Cardiac muscle cell (in vitro differentiated cells and primary cell): ENCODE data around the gene BOLA3. TPM values are rescaled to one million over a fixed set of nuclear protein-coding genes. Genes with fewer than 3 reads are reported as not detected.
"Not testable (repeated sequence)": the region's sequence is repeated elsewhere in the genome, so short reads cannot be mapped to it uniquely, and the experiment has no call there.

Experiments
- DNase-seq, 2 donors: peaks; one replicate each; pipeline versions ENCODE4 v3.0.0 to v3.0.0-alpha.2; 2010 to 2017; ENCODE audit warnings: low read depth in 1 of 2, low spot score in 1 of 2
- H3K27ac ChIP-seq: fragments of 200-600 bp; sonication (generic); 2 replicates; pipeline ENCODE4 v1.5.1; 2016
- H3K27me3 ChIP-seq: fragments of 200-600 bp; sonication (generic); 2 replicates; pipeline ENCODE4 v1.6.0; 2016; ENCODE audit warnings: control low read depth
- H3K36me3 ChIP-seq: fragments of 200-600 bp; sonication (generic); 2 replicates; pipeline ENCODE4 v1.5.1; 2016; ENCODE audit warnings: control low read depth
- H3K4me1 ChIP-seq: fragments of 200-600 bp; sonication (generic); 2 replicates; pipeline ENCODE4 v1.8.1; 2017; ENCODE audit warnings: low read depth, mild to moderate bottlenecking, mixed run types
- H3K4me3 ChIP-seq: fragments of 200-600 bp; sonication (generic); 2 replicates; pipeline ENCODE4 v1.5.1; 2016; ENCODE audit warnings: mild to moderate bottlenecking
- H3K9me3 ChIP-seq: fragments of 200-600 bp; sonication (generic); 2 replicates; pipeline ENCODE4 v1.5.1; 2017; ENCODE audit warnings: low read depth, mild to moderate bottlenecking, control low read depth
- CTCF ChIP-seq: IDR thresholded peaks from 2 replicates; pipeline ENCODE4 v1.5.1; 2012; ENCODE audit warnings: low read depth, mild to moderate bottlenecking, low read length
- polyA plus RNA-seq: library from polyadenylated mRNA; unstranded; fragments of >200 nt; fragmentation: Nextera tagmentation; extraction: Ambion mirVana; gene quantifications from 2 replicates; pipeline ENCODE4 v1.2.1, GENCODE V29; 2016
- total RNA-seq: library from RNA; depleted of rRNA; stranded (reverse); fragments of >200 nt; gene quantifications from 2 replicates; pipeline ENCODE4 v1.2.3, GENCODE V29; 2016

BOLA3 gene
- total and polyA plus RNA-seq, 2 experiments from 2014 or later = 27.0 to 124 TPM

- Histone ChIP-seq H3K27ac (no peak overlapping the region), H3K36me3 (peaks cover 6% of the 10 kb centered on the region), H3K4me3 (no peak overlapping the region), H3K9me3 (no peaks in the 10 kb centered on the region), H3K27me3 (no peaks in the 10 kb centered on the region), H3K4me1 (no peaks in the 10 kb centered on the region)
- no peak for TF ChIP-seq CTCF
- DNase-seq = no peak
These were observed 9.8 kb downstream of the BOLA3 start for GRCh38 chr2:74137651-74138599.

- TF ChIP-seq CTCF = no peak
- H3K4me1 ChIP-seq = no peaks in the 10 kb centered on the region
- no peak overlapping the region for H3K27ac ChIP-seq
- H3K36me3 ChIP-seq = peaks cover 3% of the 10 kb centered on the region
- no peak for DNase-seq
- no peak overlapping the region for H3K4me3 ChIP-seq
- H3K27me3 ChIP-seq = peaks cover 13% of the 10 kb centered on the region
- H3K9me3 ChIP-seq = no peaks in the 10 kb centered on the region
These were observed 15.8 kb downstream of the BOLA3 start for GRCh38 chr2:74131901-74132300.

DNA sequence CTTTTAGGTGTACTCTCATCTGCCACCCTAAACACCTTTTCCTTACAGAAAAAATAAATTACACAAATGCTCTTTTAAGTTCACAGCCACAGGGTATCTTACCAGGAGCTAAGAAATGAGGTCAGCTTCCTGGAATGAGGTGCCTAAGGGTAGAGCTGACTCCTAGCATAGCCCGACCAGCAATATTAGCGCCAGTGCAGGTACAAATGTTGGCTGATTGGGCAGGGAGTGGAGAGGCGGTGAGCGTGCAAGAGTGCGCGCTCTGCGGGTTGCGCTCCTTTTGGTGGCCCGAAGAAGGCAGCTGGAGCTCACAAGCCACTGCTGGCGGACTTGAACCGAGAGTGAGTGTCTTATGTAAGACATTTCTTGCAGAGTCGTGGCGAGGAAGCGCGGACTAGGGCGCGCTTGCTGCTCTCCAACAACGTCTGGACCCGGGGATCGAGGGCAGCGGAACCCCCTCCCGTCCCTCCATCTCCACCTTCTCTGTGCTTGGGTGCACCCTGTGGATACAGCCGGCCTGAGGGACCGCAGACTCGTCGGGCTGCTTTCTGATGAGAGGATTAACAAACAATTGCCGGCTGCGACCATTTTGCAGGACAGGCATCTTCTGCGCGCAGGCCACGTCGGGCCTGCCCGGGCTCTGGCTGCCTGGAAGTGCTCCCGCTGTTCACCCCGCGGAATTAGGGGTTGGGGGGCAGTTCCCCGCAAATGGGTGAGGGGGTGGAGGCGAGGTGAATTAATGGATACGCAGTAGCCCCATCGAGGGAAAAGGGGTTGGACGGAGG is 17.3 kb downstream of the BOLA3 start:
- no peak overlapping the region for H3K4me3 ChIP-seq
- no peaks in the 10 kb centered on the region for H3K4me1 ChIP-seq
- H3K27me3 ChIP-seq = peaks cover 13% of the 10 kb centered on the region
- no peaks in the 10 kb centered on the region for H3K9me3 ChIP-seq
- DNase-seq = peak in 1 of 2 donors; percentile 14
- H3K27ac ChIP-seq = no peak overlapping the region
- TF ChIP-seq CTCF = no peak
- H3K36me3 ChIP-seq = peaks cover 2% of the 10 kb centered on the region

DNA sequence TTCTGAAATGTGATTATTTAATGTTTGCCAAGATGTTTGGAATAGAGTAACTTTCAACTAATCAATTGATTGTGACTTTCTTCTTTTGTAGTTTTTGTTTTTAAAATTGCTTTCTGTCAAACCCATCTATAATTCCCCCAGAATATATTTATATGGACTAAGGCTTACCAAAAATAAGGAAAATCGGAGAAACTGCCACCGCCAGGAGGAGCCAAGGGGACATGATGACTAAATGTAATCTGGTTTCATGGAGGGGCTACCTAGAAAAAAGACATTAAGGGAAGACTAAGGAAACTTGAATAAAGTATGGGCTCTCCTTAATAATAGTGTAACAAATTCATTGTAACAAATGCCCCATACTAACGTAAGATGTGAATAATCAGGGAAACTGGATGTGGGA is 19.5 kb downstream of the BOLA3 start:
- no peak overlapping the region for H3K27ac ChIP-seq
- no peaks in the 10 kb centered on the region for H3K9me3 ChIP-seq
- H3K4me3 ChIP-seq = no peak overlapping the region
- DNase-seq = peak in 1 of 2 donors; percentile 23
- no peaks in the 10 kb centered on the region for H3K36me3 ChIP-seq
- TF ChIP-seq CTCF = peak; percentile 40
- H3K27me3 ChIP-seq = peaks cover 13% of the 10 kb centered on the region
- H3K4me1 ChIP-seq = no peaks in the 10 kb centered on the region

- peaks cover 13% of the 10 kb centered on the region for H3K27me3 ChIP-seq
- not testable (repeated sequence) for H3K4me1 ChIP-seq, DNase-seq, H3K4me3 ChIP-seq, H3K27ac ChIP-seq, H3K9me3 ChIP-seq, H3K36me3 ChIP-seq
These were observed 23.8 kb downstream of the BOLA3 start for GRCh38 chr2:74123955-74124354.

GRCh38 chr2:74121846-74122245 is 25.9 kb downstream of the BOLA3 start:
- H3K27ac ChIP-seq, H3K9me3 ChIP-seq, H3K4me3 ChIP-seq, H3K4me1 ChIP-seq, DNase-seq, H3K36me3 ChIP-seq: not testable (repeated sequence)
- peaks cover 14% of the 10 kb centered on the region for H3K27me3 ChIP-seq
